K562 (cell line): ENCODE data around the gene KPTN. TPM values are rescaled to one million over a fixed set of nuclear protein-coding genes. Genes with fewer than 3 reads are reported as not detected.

Experiments used
- ASH1L ChIP-seq: fragments of 450-650 bp; IDR thresholded peaks from 2 replicates; pipeline ENCODE4 v1.6.1; 2018; ENCODE audit warnings: borderline replicate concordance, mild to moderate bottlenecking, low read depth; ENCODE audit not compliant: partially characterized antibody
- BRD9 ChIP-seq: fragments of 450-650 bp; IDR thresholded peaks from 2 replicates; pipeline ENCODE4 v1.6.1; 2018; ENCODE audit warnings: low read depth; ENCODE audit not compliant: partially characterized antibody
- CAMTA2 ChIP-seq: fragments of 250-450 bp; sonication (Bioruptor Pico); conservative IDR thresholded peaks from 2 replicates; pipeline ENCODE4 v1.5.1; 2022
- CHD7 ChIP-seq: fragments of 200-600 bp; sonication (generic); IDR thresholded peaks from one replicate; pipeline ENCODE4 v1.6.1; 2012; ENCODE audit warnings: mild to moderate bottlenecking, low read depth, low read length, inconsistent platforms
- GATAD2A ChIP-seq: fragments of 450-650 bp; IDR thresholded peaks from 2 replicates; pipeline ENCODE4 v1.6.1; 2017
- HNRNPK ChIP-seq: fragments of 200-400 bp; formaldehyde crosslinking; IDR thresholded peaks from one replicate; pipeline ENCODE4 v1.6.1; 2018; ENCODE audit warnings: mild to moderate bottlenecking, low read depth, low read length; ENCODE audit not compliant: poor library complexity, severe bottlenecking
- MAZ ChIP-seq, 2 experiments: fragments of 450-650 bp in 1 of 2; sonication (generic) in 1 of 2; formaldehyde crosslinking; IDR thresholded peaks in 1 of 2; conservative IDR thresholded peaks in 1 of 2; 2 replicates each; pipeline versions ENCODE4 v1.4.0 to v1.5.0; 2020; ENCODE audit warnings: mild to moderate bottlenecking in 1 of 2, missing genetic modification reagents in 1 of 2
- NCOA1 ChIP-seq: fragments of 450-650 bp; IDR thresholded peaks from 2 replicates; pipeline ENCODE4 v1.6.1; 2016; ENCODE audit warnings: low read depth
- SIN3A ChIP-seq, 2 experiments: fragments of 150-350 bp in 1 of 2; IDR thresholded peaks; 2 replicates each; pipeline ENCODE4 v1.6.1; 2011 to 2016; ENCODE audit warnings: borderline replicate concordance in 2 of 2, low read depth in 2 of 2, low read length in 2 of 2, mild to moderate bottlenecking in 2 of 2, moderate library complexity in 2 of 2; ENCODE audit not compliant: control insufficient read depth in 1 of 2
- SMARCA5 ChIP-seq: fragments of 450-650 bp; IDR thresholded peaks from 2 replicates; pipeline ENCODE4 v1.6.1; 2016
- ZNF133 ChIP-seq: fragments of 250-450 bp; sonication (Bioruptor Pico); IDR thresholded peaks from 2 replicates; pipeline ENCODE4 v1.4.0; 2020; ENCODE audit warnings: mild to moderate bottlenecking
- polyA plus RNA-seq, 8 experiments: library from polyadenylated mRNA; depleted of rRNA in 4 of 8; stranded (reverse) in 5 of 8; unstranded in 3 of 8; fragments of >200 nt; fragmentation: Nextera tagmentation in 2 of 8; fragmentation: Illumina TruSeq in 1 of 8; extraction: Ambion mirVana in 2 of 8; extraction: Trizol in 1 of 8; gene quantifications; 2 replicates each; pipeline versions ENCODE4 v1.2.1 to v1.2.3, GENCODE V29; 2011 to 2014; ENCODE audit warnings: inconsistent platforms in 1 of 8, missing spikeins in 1 of 8
- total RNA-seq, 7 experiments: library from RNA; depleted of rRNA in 6 of 7; stranded (reverse); fragments of >200 nt in 6 of 7; fragmentation: Illumina TruSeq in 2 of 7; extraction: Trizol in 2 of 7; gene quantifications; 2 replicates each; pipeline versions ENCODE4 v1.2.1 to v1.2.3, GENCODE V29; 2011 to 2021; ENCODE audit warnings: low replicate concordance in 1 of 7
- TF ChIP-seq, protein P1 (sequence below): fragments of 250-450 bp; sonication (Bioruptor Pico); IDR thresholded peaks from 2 replicates; pipeline ENCODE4 v1.5.0; 2021
- TF ChIP-seq, protein P2 (sequence below): sonication (generic); formaldehyde crosslinking; IDR thresholded peaks from 2 replicates; pipeline ENCODE4 v1.8.0; 2022; ENCODE audit warnings: mild to moderate bottlenecking, low read depth, missing genetic modification reagents

The KPTN gene
- total and polyA plus RNA-seq, 9 of the 15 experiments (the other 6 are each of a cell fraction or from before 2014, with no cell fraction given): 0.56 to 18.2 (median 8.5) TPM

- TF ChIP-seq CHD7 (no peak), ZNF133 (CRISPR knock-in tag) (no peak), NCOA1 (no peak), GATAD2A (no peak), SIN3A (IDR thresholded peaks at IDR 0.05; ENCODE audit: borderline replicate concordance in 2 of 2, control insufficient read depth in 1 of 2, low read depth in 2 of 2, low read length in 2 of 2) (peak; percentile 97 to 99), SMARCA5 (no peak), CAMTA2 (CRISPR knock-in tag) (no peak), HNRNPK (peak; percentile 24), ASH1L (no peak), BRD9 (no peak), MAZ (CRISPR knock-in tag; conservative IDR thresholded peaks at IDR 0.05 in 1 of 2, IDR thresholded peaks at IDR 0.05 in 1 of 2) (peak; percentile 98 to 99)
- TF ChIP-seq, protein P1, sequence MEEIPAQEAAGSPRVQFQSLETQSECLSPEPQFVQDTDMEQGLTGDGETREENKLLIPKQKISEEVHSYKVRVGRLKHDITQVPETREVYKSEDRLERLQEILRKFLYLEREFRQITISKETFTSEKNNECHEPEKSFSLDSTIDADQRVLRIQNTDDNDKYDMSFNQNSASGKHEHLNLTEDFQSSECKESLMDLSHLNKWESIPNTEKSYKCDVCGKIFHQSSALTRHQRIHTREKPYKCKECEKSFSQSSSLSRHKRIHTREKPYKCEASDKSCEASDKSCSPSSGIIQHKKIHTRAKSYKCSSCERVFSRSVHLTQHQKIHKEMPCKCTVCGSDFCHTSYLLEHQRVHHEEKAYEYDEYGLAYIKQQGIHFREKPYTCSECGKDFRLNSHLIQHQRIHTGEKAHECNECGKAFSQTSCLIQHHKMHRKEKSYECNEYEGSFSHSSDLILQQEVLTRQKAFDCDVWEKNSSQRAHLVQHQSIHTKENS (CRISPR knock-in tag): no peak
- TF ChIP-seq, protein P2, sequence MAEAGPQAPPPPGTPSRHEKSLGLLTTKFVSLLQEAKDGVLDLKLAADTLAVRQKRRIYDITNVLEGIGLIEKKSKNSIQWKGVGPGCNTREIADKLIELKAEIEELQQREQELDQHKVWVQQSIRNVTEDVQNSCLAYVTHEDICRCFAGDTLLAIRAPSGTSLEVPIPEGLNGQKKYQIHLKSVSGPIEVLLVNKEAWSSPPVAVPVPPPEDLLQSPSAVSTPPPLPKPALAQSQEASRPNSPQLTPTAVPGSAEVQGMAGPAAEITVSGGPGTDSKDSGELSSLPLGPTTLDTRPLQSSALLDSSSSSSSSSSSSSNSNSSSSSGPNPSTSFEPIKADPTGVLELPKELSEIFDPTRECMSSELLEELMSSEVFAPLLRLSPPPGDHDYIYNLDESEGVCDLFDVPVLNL: no peak
Observed at GRCh38 chr19:47514869-47515588, 31.0 kb upstream of the KPTN start, which contains the start of gene NAPA (continued).
